Activated T-cell treated with anti-CD3 and anti-CD28 coated beads for 48 hours (primary cell): ENCODE results near the gene PGGHG.
"Not testable (repeated sequence)": the region's sequence is repeated elsewhere in the genome, so short reads cannot be mapped to it uniquely, and the experiment has no call there.

ENCODE experiments used
- DNase-seq: peaks from one replicate; pipeline ENCODE4 v3.0.0-alpha.2; 2020; ENCODE audit warnings: low read depth

PGGHG gene

GRCh38 chr11:313787-314553 is 25.0 kb downstream of the PGGHG start, which contains the start of gene IFITM1:
IFITM1 (plus strand) TSS chr11:314040; CDS start chr11:314171, 131 bp downstream.
- no peak for DNase-seq

GRCh38 chr11:314554-314875 is 25.6 kb downstream of the PGGHG start:
- DNase-seq = not testable (repeated sequence)

GRCh38 chr11:315051-315481 is 26.1 kb downstream of the PGGHG start:
- no peak for DNase-seq

- DNase-seq = no peak
These were observed 26.6 kb downstream of the PGGHG start for GRCh38 chr11:315516-315994.

DNA sequence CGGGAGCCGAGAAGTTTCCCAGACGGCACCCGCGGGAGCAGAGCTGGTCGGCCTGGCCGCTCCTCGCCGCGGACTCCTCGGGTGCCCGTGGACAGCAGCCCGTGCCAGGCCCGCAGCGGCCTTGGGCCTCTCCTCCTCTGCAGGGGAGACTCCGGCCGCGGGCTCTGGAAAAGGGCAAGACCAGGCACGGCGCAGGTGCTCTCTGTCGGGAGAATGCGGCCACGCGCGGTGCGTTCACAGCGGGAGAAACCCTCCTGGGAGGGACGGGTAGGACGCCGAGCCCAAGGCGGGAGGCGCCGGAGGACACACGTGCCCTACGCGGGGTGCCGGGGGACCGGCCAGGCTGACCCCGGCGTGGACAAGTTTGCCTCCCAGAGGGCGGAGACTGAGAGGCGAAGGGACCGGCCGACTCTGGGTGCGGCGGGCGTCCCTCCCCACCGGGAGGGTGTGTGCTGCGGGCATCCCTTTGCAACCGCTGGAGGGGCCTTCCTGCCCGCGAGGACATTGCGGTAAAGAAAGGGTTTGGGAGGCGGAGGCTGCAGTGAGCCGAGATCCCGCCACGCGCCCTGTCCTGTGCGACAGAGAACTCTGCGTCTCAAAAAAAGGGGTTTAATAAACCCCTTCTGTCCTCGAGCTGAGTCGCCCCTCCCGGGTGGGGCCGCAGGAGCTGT is 27.2 kb downstream of the PGGHG start:
- DNase-seq = no peak

- DNase-seq = no peak
These were observed 28.0 kb downstream of the PGGHG start for GRCh38 chr11:316891-317301.

DNA sequence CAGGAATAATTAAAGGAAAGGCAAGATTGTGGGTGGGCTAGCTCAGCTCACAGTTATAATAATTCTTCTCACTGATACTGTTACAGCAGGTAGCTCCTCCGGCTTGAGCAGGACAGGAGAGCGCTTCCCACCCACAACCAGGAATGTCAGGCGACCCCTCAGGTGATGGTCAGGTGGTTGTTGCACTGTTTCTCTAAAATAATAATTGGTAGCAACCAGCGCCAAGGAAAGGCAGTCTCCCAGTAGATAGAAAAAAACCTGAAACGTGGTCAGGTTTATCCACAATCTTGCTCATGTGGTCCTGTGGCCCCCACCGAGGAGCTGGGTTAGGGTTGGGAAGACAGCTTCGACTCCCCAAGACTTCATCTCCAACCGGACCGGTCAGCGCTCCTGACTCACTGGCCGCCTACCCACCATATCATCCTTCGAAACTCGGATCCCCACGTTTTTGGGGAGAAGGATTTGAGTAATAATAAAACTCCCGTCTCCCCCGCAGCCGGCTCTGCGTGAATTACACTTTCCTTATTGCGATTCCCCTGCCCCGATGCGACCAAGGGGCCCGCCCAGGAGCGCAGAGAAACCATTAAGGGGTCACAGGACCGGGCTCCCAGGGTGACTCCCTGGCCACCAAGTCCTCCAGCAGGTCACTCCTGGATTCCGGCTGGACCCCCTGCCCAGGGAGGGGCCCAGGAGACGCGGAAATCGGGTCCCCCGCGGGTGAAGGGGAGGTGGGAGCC is 28.9 kb downstream of the PGGHG start:
- DNase-seq = not testable (repeated sequence)

- DNase-seq = not testable (repeated sequence)
These were observed 29.6 kb downstream of the PGGHG start for GRCh38 chr11:318405-319120.

DNA sequence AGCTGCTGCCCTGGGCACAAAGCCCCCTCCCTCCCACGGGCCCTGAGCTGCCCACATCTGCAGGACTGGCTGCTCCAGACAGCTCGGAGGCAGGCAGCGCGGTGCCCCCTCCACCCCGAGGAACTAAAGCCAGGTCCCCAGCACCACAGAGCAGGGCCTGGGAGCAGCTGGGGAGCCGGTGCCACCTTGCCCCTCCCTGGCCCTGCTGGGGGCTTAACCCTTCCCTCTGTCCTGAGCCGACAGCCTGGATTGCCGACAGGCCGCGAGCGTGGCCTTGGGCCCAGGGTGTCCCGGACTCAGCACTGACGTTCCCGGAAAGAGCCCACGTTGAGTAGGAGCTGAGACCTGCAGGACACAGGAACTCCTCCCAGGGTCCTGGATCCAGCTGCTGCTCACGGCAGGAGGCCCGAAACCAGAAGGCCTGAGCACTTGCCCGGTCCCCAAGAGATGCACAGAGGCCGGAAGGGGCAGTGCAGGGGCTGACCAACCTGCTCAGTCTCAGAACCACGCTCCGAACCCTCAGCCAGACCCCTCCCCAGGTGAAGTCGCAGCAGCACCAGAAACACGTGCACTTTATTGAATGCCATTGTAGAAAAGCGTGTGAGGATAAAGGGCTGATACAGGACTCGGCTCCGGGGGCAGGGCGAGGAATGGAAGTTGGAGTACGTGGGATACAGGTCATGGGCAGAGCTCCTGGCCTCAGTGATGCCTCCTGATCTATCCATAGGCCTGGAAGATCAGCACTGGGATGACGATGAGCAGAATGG is 30.4 kb downstream of the PGGHG start:
- not testable (repeated sequence) for DNase-seq

GRCh38 chr11:319888-320273 is 31.0 kb downstream of the PGGHG start:
- not testable (repeated sequence) for DNase-seq

GRCh38 chr11:324156-324555 is 35.2 kb downstream of the PGGHG start:
- DNase-seq = no peak

DNA sequence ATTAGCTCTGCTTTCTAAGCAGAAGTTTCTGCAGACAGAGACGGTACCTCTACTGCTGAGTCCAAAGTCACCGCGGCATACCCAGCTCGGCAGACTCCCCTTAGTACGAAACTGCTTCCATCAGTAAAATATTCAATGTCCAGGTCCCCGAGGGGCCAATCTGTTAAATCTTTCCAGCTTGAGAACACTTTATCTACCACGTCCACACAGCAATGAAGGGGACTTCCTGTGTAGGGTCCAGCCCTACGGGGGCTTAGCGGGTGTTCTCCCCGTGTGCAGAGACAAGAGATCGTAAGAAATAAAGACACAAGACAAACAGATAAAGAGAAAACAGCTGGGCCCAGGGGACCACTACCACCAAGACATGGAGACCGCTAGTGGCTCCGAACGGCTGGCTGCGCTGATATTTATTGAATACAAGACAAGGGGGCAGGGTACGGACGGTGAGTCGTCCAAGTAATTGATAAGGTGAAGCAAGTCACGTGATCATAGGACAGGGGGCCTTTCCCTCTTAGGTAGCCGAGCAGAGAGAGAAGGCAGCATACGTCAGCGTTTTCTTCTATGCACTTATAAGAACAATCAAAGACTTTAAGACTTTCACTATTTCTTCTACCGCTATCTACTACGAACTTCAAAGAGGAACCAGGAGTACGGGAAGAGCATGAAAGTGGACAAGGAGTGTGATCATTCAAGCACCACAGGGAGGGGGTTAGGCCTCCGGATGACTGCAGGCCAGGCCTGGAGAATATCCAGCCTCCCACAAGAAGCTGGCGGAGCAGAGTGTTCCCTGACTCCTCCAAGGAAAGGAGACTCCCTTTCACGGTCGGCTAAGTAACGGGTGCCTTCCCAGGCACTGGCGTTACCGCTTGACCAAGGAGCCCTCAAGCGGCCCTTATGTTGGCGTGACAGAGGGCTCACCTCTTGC is 35.9 kb downstream of the PGGHG start:
- DNase-seq = not testable (repeated sequence)

DNA sequence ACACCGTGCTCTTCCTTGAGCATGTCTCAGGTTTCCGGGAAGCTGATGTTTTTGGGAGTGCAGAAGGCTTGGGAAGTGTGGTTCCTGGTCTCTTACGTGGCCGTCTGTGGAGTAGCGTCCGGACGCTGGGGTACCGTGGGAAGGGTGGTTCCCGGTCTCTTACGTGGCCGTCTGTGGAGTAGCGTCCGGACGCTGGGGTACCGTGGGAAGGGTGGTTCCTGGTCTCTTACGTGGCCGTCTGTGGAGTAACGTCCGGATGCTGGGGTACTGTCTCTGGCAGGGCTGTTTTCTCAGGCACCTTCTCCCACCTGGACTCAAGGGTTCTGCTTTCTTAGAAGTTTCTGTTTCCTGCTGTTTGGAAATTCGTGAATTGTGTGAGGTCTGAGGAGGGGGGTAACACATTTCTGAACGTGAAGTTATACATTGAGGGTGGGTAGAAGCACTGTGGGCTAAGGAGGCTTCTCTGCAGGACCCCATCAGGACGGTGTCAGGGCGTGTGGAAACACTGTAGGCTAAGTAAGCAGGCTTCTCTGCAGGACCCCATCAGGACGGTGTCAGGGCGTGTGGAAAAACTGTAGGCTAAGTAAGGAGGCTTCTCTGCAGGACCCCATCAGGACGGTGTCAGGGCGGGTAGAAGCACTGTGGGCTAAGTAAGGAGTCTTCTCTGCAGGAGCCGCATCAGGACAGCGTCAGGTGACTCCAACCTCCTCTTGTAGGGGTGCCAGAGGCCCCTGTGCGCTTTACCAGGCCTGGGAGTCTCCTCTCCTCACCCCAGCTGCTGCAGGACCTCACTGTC is 37.1 kb downstream of the PGGHG start:
- no peak for DNase-seq

GRCh38 chr11:326592-326841 is 37.6 kb downstream of the PGGHG start:
- DNase-seq = no peak

DNA sequence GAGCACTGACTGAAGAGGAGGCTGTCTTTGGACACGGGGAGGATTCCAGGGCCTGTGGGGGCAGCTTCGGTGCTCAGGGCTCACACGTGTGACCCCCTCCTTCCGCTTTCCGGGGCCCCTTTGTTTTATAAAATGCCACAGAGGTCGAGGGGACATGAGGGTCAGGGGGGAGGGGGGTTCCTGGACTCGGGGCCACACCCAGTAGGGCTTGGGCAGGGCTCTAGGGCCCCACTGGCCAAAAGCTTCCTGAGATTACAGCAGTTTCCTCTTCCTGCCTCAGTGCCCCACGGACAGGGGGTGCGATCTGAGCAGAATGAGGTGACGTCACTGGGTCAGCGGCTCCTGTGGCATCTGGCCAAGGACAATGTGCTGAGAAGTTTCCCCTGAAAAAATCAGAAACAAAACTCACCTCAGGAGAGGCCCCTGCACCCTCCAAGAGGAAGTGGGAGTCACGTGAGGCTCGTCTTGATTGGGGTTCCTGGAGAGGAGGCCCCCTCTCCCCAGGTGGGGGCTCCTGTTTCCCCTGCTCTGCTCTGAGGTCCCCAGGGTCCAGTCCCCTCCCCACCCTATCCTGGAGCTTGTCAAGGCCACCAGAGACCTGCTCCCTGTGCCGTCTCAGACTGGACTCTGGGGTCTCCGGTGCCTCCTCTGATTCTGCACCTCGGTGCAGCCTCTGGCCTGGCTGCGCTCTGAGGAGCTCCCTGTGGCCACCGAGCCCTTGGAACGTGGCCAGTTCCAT is 38.1 kb downstream of the PGGHG start:
- DNase-seq = peak; percentile 61

- no peak for DNase-seq
These were observed 38.6 kb downstream of the PGGHG start for GRCh38 chr11:327581-327923.

DNA sequence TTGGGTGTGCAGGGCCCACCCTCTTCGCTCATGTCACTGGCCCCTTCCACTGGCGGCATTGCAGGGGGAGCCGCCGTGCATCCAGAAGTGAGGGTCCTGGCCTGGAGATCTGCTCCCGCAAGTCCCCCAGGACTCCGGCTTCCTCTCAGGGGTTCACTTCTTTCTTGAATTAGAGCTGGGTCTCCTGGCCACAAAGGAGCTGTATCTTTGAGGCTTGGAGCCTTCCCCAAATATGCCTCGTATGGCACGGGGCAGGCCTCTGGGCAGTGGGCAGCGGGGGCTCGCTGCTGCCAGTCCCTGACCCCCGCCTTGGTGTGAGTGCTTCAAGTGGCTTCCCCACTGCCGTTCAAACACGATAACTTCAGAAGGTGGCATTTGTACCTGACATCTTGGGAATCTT is 39.1 kb downstream of the PGGHG start:
- no peak for DNase-seq

- DNase-seq = not testable (repeated sequence)
These were observed 39.7 kb downstream of the PGGHG start for GRCh38 chr11:328516-329100.

DNA sequence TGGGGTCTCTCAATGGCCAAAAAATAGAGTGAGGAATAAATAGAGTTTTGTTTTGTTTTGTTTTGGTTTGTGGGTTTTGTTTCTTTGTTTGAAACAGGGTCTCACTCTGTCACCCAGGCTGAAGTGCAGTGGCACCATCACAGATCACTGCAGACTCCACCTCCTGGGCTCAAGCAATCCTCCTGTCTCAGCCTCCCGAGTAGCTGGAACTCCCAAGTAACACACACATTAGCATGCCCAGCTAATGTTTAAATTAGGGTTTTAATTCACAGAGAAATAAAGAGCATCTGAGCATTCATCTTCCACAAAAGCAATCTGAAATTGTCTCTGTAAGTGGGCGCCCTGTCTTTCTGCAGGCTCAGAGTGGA is 40.9 kb downstream of the PGGHG start:
- DNase-seq = no peak
